HG03571 (cell line): Measurements from ENCODE around the gene KRT79.
"Not testable (repeated sequence)": the region's sequence is repeated elsewhere in the genome, so short reads cannot be mapped to it uniquely, and the experiment has no call there.

ENCODE experiments used
- ATAC-seq: cut with Tn5 transposase; IDR thresholded peaks from one replicate; pipeline ENCODE4 v1.9.1; 2021; ENCODE audit not compliant: unreplicated experiment

The KRT79 gene

GRCh38 chr12:52861511-52861910 is 27.4 kb upstream of the KRT79 start:
- no peak for ATAC-seq

DNA sequence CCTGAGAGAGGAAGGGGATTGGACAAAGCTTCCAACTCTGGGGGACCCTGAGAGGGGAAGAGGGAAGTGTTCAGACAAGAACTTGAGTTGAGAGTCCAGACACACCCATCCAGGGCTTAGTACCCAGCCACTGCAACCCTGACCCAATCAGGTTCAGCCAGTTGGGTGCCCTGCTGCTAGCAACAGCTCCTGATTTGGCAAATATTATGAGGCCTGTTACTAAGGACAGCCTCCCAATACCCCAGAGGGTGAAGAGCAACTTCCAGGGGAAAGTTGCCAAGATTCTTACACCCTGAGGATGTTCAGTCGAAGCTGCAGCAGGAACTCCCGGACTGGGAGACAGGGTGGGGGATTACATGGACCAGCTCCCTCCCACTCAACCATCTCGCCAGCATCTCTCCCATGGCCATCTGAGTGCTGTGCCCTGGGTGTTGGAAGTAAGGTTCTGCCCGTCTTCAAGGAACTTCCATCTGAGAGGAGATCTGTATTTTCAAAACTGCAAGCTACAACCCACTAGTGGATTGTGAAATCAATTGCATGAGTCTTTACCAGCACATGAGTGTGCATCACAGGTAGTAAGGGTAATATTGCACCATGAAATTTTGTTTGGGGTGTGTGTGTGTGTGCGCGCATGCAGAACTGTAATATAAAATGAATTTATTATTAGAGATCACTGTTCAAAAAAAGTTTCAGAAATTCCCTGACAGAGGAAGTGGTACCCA is 26.2 kb upstream of the KRT79 start:
- no peak for ATAC-seq

DNA sequence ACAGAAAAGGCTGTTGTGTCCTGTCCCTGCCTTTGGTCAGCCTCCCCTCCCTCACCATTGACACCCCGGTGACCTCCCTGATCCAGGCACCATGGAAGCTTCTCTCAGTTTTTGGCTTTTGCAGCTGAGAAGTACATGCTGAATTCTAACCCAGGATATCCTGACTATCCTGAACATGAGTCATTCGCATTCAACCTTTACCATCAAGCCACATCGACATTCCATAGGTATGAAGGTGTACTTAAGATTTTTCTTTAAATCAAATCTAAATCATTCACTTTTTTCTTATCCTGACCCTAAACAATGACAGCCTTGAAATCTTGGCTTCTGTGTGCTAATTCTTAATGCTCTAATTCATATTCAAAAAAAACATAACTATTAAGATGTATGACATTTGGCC is 23.4 kb upstream of the KRT79 start:
- no peak for ATAC-seq

DNA sequence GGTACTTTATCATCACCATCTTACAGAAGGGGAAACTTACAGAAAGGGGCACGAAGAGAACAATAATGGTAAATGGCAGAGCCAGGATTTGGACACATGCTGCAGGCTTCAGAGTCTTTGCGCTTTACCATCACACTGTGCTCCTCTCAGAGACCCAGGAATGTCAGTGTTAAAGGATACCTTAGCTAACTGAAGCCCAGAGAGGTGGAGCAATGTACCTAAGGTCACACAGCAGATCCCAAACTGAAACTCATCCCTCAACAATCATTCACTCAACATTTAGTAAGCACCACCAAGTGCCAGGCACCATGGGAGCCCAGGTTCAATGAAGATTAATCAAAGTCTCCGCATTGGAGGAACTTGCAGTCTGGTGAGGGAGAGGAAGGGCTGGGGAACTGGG is 22.7 kb upstream of the KRT79 start:
- no peak for ATAC-seq

- ATAC-seq, result not testable (repeated sequence)
These were observed 22.0 kb upstream of the KRT79 start for GRCh38 chr12:52856077-52856476.

- ATAC-seq, result no peak
These were observed 17.7 kb upstream of the KRT79 start for GRCh38 chr12:52851787-52852186.

DNA sequence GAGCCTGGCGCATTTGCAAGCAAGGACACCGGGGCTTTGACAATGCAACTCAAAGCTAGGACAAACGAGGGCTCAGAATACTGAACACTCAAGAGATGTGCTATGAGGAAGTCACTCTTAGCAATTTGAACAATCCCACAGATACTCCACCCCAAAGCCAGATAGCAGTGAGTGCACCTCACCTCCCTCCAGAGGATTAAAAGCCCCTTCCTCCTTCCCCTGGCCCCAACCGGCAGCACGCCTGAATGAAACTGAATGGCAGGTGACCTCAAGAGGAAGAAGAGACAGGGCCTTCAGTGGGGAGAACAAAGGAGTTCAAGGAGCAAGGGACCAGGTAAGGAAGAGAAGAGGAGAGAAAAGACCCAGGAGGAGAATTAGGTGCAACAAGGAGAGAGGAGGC is 16.6 kb upstream of the KRT79 start:
- ATAC-seq, result no peak

GRCh38 chr12:52849511-52849910 is 15.4 kb upstream of the KRT79 start:
- ATAC-seq, result no peak

- ATAC-seq, result no peak
These were observed 14.6 kb upstream of the KRT79 start, which contains the start of gene KRT78 for GRCh38 chr12:52848661-52849255. Gene KRT78 (minus strand): TSS chr12:52848994. CDS start chr12:52848930, 64 bp downstream.

DNA sequence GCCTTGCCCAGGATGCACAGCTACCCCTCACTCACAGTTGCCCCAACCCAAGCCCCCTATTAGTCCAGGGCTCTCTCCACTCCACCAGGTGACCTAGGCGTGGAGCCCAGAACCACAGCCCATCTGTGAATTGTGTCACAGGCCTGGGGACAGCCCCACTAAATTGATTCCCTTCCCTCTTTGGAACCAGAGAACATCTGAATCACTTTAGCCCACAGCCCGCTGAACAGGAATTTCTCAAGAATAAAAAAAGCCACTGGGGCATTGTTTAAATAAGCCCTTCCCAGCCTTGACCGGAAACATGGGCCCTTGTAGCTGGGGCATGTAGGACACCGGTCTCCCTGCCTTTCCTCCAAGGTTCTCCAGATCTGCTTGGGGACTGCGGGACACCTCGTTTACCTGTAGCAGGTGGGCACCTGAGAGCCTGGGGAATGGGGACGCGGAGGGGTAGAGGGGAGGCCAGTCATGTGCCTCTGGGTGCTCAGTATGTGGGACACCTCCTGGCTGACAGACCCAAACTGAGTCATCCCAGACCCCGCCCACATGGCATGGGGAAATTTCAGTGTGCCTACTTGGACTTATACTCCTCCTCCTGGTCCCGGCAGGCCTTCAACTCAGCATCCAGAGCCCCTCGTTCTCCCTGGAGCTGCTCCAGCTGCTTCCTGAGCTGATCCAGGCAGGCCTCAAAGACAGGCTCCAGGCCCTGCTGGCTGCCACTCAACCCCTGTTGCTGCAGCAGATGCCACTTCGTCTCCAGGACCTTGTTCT is 13.4 kb upstream of the KRT79 start:
- no peak for ATAC-seq

GRCh38 chr12:52846356-52846970 is 12.4 kb upstream of the KRT79 start:
- no peak for ATAC-seq

DNA sequence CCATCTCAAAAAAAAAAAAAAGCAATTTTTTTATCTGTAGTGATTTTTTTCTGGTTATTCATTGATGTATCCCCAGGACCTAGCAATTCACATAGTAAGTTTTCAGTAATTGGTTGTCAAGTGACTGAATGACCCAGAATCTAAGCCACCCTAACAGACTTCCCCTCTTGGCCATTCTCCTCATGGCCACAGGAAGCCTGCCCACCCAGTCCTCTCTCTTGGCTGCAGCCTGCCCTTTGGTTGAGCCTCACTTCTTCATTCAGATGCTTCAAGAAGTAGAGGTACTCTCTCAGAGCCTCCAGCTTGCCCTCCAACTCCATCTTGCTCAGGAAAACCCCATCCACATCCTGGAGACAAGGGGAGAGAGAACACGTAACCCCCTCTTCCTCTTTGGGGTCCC is 11.8 kb upstream of the KRT79 start:
- ATAC-seq, result no peak

GRCh38 chr12:52844386-52844785 is 10.3 kb upstream of the KRT79 start:
- no peak for ATAC-seq

DNA sequence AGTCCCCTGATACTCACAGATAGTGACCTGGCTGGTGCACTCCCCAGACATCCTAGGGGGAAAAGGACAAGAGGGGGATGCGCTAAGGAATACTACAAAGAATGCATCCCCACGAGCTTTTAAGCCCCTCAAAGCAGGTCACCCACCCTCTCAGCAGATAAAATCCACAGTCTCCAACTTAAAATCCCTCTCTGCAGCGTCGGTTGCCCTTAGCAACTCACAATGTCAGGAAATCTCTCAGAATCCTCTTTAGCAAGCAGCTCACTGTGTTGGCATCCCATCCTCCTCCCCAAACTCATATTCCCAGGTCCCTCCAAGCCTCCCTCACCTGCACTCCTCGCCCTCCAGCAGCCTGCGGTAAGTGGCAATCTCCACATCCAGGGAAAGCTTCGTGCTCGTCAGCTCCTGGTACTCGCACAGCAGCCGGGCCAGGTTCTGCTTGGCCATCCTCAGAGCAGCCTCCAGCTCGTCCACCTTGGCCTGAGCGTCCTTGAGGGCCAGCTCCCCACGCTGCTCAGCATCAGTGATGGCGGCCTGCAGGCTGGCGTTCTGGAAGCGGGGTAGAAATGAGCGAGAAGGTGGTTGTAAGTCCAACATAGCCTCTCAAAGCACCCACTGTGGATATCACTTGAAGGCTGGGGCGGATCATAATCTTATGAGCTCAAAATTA is 5.5 kb upstream of the KRT79 start:
- ATAC-seq, result no peak

DNA sequence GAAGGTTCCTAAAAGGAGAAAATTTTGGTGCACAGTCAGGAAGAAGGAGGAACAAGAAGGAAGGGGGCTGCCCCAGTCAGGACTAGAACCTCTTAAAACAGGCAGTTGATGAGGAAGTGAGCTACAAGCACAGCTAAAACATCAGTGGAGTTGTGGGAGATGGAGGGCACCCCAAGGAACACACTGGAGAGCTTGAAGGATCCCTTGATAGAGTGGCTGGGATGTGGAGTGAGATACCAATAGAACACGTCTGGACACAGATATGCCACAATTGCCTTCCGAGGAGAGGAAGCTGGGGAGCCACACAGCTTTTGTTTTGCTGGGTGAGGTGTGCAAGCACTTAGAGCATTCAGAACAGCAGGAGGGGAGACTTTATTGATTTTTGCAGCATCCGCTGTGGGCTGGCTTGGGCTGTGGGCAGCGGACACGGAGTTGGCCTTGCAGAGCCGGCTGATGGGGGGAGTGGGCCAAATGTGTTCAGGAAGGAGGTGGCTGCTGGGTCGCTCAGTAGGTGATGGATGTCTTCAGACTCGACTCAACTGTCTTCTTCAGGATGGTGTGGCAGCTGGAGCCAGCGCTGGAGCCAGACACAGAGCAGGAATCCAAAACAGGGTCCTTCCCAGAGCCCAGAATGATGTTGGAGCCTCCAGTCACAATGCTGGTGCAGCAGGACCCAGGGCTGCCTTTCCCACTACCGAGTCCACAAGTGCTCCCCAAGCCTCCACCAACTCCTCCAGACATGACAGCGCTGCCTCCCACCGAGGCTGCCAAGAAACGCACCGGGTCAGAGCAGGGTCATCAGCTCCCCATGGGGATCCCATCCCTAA is 4.7 kb upstream of the KRT79 start:
- no peak for ATAC-seq

DNA sequence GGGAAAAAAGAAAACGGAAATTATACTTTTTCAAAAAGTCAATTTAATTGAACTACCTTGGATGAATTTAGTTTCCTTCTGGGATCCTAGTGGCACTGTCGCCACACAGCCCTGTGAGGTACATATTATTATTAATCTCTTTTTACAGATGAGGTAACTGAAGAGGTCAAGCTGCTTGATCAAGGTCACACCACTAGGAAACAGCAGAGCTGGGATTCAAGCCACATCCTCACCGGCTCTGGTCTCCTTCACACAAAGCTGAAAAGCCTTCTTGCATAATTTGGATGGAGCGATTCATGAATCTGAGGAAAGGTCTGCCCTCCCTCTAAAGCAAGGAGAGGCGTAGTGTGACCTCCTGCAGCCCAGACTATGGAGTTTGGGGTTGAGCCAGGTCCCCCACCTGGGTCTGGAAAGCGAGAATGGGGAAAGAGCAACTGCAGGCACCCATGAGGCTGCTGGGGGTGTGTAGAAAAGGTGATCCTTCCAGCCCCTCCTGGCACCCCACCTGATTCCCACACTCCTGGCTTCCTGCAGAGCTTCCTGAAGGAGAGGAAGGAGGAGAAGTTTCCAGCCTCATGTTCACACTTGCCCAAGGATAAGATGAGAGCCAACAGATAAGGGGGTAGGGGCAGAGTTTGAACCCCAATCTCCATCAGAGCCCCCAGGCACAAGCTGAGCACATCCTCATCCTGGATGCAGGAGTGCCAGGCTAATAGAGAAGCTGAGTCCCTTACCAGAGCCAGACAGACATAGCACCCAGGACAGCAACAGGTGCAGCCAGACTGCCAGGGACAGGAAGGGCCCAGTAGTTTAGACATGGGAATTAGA is 3.9 kb upstream of the KRT79 start:
- ATAC-seq, result no peak

- no peak for ATAC-seq
These were observed 3.3 kb upstream of the KRT79 start for GRCh38 chr12:52837413-52837741.

DNA sequence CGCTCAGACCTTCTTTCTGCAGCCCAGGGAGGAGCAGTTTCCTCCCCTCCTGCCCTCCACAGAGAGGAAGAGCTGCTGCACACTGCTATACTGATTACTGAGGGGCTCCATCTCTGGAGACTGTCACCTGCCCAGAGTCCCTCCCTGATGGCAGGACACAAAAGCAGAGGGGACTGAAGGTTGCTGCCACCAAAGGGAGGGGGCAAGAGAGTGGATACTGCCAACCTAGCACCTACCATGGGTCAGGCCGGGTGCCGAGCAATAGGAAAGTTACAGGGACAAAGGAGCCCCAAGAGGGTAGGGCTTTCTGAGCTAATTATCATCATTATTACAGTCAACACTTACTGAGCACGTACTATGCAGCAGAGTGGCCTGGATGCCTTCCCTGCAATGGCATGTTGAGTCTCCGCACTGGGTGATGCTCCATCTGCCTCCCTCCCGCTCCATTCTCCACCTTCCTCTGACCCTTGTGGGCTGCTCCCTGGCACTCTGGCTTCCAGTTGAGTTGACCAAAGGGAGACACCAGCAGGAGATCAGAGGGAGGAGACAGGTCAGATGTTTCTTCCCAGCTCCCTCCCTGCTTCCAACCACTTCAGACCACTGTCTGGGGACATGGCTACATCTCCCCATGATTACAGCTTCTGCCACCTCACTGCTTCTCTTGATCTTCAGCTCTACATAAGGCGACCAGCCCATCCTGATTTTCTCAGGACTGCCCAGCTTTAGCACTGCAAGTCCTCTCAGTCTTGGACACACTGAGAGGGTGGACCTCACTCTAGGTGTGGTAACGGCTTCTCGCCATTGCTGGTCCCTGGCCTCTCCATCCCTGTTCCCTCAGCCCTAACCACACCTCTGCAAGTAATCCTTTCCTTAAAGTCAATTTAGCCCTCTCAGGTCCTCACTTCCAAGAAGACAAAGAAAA is 2.6 kb upstream of the KRT79 start:
- no peak for ATAC-seq
